Memory B cell (primary cell): ENCODE data around the gene PKD1.

ENCODE experiments used
- ATAC-seq: fragments of 150-1000 bp; cut with Tn5 transposase; 2 replicates; pipeline ENCODE4 v1.10.0; 2021; ENCODE audit warnings: low read depth, mild to moderate bottlenecking, moderate library complexity
- DNase-seq, 2 donors: peaks; one replicate each; pipeline ENCODE4 v3.0.0; 2022; ENCODE audit warnings: low spot score in 2 of 2
- H3K27ac Mint-ChIP-seq: one replicate; pipeline ENCODE4 v1.8.0; 2022; ENCODE audit warnings: mild to moderate bottlenecking, moderate library complexity, mixed read lengths
- H3K27me3 Mint-ChIP-seq: one replicate; pipeline ENCODE4 v1.8.0; 2022; ENCODE audit warnings: mixed read lengths
- H3K36me3 Mint-ChIP-seq: one replicate; pipeline ENCODE4 v1.8.0; 2022; ENCODE audit warnings: mild to moderate bottlenecking, mixed read lengths
- H3K4me1 Mint-ChIP-seq: one replicate; pipeline ENCODE4 v1.8.0; 2022; ENCODE audit warnings: mixed read lengths
- H3K4me3 Mint-ChIP-seq: one replicate; pipeline ENCODE4 v1.8.0; 2022; ENCODE audit warnings: mild to moderate bottlenecking, moderate library complexity, mixed read lengths
- H3K9me3 Mint-ChIP-seq: one replicate; pipeline ENCODE4 v1.8.0; 2022; ENCODE audit warnings: mixed read lengths

PKD1 gene

DNA sequence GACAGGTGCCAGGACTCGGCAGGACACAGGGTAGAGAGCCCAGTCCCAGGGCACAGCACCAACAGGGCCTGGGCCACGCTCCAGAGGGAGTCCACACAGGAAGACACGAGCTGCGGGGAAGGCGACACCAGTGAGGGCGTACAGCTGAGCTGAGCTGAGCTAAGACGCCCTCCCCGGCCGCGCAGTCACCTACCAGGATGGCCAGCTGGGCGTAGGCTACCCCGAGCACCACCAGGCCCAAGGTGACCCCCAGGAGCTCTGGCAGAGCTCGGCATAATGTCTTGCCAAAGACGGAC is 45.3 kb downstream of the PKD1 start:
- ATAC-seq (no peak), DNase-seq (no peak)
- no peaks in the 10 kb centered on the region for H3K27me3 Mint-ChIP-seq
- no peak overlapping the region for H3K27ac Mint-ChIP-seq
- no peaks in the 10 kb centered on the region for H3K9me3 Mint-ChIP-seq
- H3K4me1 Mint-ChIP-seq = peaks cover 4% of the 10 kb centered on the region
- no peak overlapping the region for H3K4me3 Mint-ChIP-seq
- peaks cover 1% of the 10 kb centered on the region for H3K36me3 Mint-ChIP-seq

DNA sequence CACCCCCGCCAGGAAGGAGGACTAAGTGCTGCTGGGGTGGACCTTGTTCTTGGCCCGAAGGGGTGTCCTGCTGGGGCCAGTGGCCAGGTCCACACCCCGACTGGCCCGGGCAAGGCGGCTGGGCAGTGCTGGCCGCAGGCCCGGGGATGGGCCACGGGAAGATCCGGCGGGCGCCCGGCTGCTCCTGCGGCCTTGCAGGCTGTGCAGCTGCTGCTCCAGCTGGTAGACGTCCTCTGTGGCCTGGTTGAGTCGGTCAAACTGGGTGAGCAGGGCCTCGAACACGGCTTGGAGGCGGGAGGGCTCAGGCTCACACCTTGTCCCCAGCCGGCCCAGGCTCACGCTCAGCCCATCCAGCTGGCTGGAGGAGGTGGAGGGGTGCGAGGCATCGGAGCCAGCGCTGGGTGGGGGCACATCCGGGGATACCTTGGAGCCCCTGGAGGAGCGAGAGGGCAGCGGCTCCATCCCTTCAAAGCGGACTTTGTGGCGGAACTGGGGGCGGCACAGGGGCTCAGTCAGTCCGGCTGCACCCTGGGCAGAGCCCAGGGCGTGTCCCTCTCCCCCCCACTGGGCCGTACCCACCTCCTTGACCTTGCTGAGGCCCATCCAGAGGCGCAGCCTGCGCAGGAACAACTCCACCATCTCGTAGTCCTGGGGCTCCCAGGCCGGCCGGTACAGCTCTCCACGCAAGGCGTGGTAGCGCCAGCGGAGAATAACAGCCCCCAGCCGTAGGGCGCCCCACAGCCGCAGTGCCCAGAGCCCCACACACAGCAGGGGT is 45.8 kb downstream of the PKD1 start:
- H3K36me3 Mint-ChIP-seq = peaks cover 3% of the 10 kb centered on the region
- H3K27ac Mint-ChIP-seq = no peak overlapping the region
- peaks cover 6% of the 10 kb centered on the region for H3K4me1 Mint-ChIP-seq
- no peaks in the 10 kb centered on the region for H3K27me3 Mint-ChIP-seq
- H3K9me3 Mint-ChIP-seq = no peaks in the 10 kb centered on the region
- no peak for DNase-seq
- no peak for ATAC-seq
- H3K4me3 Mint-ChIP-seq = no peak overlapping the region

DNA sequence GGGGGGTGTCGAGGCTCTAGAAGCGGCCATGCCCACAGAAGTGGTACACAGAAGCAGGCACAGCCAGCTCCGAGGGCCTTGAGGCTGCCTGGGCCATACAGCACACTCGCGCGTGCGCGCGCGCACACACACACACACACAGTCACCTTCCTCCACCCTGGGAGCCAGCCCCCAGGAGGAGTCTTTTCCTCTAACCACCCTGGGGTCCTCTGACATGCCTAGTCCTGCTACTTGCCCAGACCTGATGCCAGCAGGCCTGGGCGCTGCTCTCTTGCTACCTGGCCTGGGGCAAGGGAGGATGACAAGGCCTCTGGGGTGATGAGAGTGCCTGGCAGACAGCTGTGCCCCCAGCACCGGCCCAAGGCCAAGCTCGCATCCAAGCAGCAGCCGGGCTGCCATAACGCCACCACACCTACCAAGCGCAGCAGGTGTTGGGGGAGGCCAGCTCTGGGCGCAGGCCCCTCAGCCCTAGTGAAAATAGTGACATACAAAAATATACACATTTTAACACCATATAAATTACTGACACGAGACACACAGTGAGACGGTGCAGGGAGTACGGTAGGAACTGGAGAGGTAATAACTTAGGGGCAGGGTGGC is 46.8 kb downstream of the PKD1 start:
- no peak for DNase-seq
- no peak for ATAC-seq
- no peak overlapping the region for H3K4me3 Mint-ChIP-seq
- H3K9me3 Mint-ChIP-seq = no peaks in the 10 kb centered on the region
- H3K27me3 Mint-ChIP-seq = no peaks in the 10 kb centered on the region
- H3K4me1 Mint-ChIP-seq = peaks cover 6% of the 10 kb centered on the region
- H3K27ac Mint-ChIP-seq = no peak overlapping the region
- H3K36me3 Mint-ChIP-seq = peaks cover 5% of the 10 kb centered on the region

- Mint-ChIP-seq H3K27me3 (no peaks in the 10 kb centered on the region), H3K9me3 (no peaks in the 10 kb centered on the region), H3K4me3 (no peak overlapping the region), H3K27ac (peak overlapping the region; percentile 84), H3K4me1 (peaks cover 6% of the 10 kb centered on the region), H3K36me3 (peaks cover 5% of the 10 kb centered on the region)
- DNase-seq (no peak), ATAC-seq (no peak)
Observed at GRCh38 chr16:2087748-2088631, 47.7 kb downstream of the PKD1 start.

DNA sequence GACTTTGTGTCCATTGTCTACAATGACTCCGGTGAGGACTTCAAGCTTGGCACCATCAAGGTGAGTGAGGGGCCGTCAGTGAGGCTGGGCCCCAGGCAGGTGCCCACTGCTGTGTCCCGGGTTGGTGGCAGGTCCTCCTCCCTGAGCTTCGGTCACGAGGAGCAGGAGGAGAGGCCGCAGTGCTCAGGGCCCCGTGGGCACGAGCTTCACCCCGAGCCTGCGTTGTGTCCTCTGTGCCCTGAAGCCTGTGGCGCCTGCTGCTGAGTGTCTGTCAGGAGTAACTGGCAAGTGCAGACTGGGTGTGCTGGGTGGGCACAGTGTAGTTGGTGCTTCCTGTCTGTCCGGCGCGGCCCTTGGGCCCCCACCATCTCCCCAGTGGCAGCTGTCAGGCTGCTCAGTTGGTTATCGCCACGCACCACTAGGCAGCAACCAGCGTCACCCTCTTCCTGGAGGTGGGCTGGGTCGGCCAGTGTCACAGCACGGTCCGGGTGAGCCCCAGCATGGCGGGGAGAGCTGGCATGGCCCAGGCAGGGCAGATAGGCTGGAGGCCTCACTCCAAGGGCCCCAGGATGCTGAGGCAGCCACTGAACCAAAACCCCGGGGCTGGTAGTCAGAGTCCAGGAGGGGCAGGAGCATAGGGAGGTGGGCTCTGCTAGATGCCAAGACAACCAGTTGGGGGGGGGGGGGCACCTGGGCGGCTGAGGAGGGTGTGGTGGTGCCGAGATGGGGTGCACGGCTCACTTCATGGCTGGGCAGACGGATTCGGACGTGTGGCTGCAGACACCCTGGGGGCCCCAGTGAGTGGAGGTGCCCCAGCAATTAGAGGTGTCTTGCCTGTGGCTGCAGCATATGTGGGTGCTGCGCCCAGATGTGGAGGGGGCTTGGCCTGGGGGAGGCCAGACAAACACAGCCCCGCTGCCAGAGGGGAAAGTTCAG is 48.6 kb downstream of the PKD1 start:
- H3K36me3 Mint-ChIP-seq = peaks cover 7% of the 10 kb centered on the region
- H3K4me3 Mint-ChIP-seq = peak overlapping the region; percentile 1
- no peaks in the 10 kb centered on the region for H3K27me3 Mint-ChIP-seq
- ATAC-seq (peak; percentile 60), DNase-seq (peak; percentile 21 to 45)
- peaks cover 6% of the 10 kb centered on the region for H3K4me1 Mint-ChIP-seq
- H3K9me3 Mint-ChIP-seq = no peaks in the 10 kb centered on the region
- peak overlapping the region; percentile 84 for H3K27ac Mint-ChIP-seq

GRCh38 chr16:2086106-2086742 is 49.5 kb downstream of the PKD1 start:
- no peaks in the 10 kb centered on the region for H3K27me3 Mint-ChIP-seq
- DNase-seq (no peak), ATAC-seq (no peak)
- no peak overlapping the region for H3K4me3 Mint-ChIP-seq
- no peaks in the 10 kb centered on the region for H3K9me3 Mint-ChIP-seq
- peaks cover 6% of the 10 kb centered on the region for H3K4me1 Mint-ChIP-seq
- H3K36me3 Mint-ChIP-seq = peaks cover 7% of the 10 kb centered on the region
- H3K27ac Mint-ChIP-seq = peak overlapping the region; percentile 31

GRCh38 chr16:2085669-2086068 is 50.0 kb downstream of the PKD1 start:
- H3K9me3 Mint-ChIP-seq = no peaks in the 10 kb centered on the region
- peaks cover 6% of the 10 kb centered on the region for H3K4me1 Mint-ChIP-seq
- no peak overlapping the region for H3K4me3 Mint-ChIP-seq
- DNase-seq (no peak), ATAC-seq (no peak)
- H3K27me3 Mint-ChIP-seq = no peaks in the 10 kb centered on the region
- H3K36me3 Mint-ChIP-seq = peaks cover 7% of the 10 kb centered on the region
- H3K27ac Mint-ChIP-seq = peak overlapping the region; percentile 31

DNA sequence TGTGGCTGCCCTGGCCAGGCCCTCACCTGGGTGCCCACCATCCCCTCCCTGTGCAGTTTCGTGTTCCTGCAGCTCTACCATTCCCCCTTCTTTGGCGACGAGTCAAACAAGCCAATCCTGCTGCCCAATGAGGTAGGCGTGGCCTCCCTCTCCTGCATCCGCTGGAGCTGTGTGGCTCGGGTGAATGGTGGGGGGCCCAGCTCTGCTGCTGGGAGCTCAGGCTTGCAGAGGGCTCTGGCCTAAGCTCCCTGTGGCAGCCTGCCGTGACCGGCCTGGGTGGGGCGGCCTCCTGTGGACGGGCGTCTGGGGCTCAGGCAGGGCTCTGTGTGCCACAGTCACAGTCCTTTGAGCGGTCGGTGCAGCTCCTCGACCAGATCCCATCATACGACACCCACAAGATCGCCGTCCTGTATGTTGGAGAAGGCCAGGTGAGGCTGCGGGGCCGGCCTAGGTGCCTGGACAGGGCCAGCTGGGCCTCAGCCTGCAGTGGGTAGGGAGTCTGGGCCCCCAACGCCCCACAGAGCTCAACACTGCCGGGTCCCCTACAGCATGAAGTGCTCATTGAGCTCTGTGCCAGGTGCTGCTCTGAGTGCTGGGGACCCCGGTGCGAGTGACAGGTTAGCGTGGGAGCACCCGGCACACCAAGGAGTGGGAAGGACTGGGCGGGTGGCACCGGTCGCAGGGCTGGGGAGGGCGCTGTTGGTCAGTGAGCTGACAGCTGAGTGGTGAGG is 50.6 kb downstream of the PKD1 start:
- no peak overlapping the region for H3K4me3 Mint-ChIP-seq
- DNase-seq = no peak
- no peaks in the 10 kb centered on the region for H3K27me3 Mint-ChIP-seq
- peak overlapping the region; percentile 47 for H3K27ac Mint-ChIP-seq
- no peaks in the 10 kb centered on the region for H3K9me3 Mint-ChIP-seq
- no peak for ATAC-seq
- peaks cover 7% of the 10 kb centered on the region for H3K36me3 Mint-ChIP-seq
- H3K4me1 Mint-ChIP-seq = peaks cover 6% of the 10 kb centered on the region

DNA sequence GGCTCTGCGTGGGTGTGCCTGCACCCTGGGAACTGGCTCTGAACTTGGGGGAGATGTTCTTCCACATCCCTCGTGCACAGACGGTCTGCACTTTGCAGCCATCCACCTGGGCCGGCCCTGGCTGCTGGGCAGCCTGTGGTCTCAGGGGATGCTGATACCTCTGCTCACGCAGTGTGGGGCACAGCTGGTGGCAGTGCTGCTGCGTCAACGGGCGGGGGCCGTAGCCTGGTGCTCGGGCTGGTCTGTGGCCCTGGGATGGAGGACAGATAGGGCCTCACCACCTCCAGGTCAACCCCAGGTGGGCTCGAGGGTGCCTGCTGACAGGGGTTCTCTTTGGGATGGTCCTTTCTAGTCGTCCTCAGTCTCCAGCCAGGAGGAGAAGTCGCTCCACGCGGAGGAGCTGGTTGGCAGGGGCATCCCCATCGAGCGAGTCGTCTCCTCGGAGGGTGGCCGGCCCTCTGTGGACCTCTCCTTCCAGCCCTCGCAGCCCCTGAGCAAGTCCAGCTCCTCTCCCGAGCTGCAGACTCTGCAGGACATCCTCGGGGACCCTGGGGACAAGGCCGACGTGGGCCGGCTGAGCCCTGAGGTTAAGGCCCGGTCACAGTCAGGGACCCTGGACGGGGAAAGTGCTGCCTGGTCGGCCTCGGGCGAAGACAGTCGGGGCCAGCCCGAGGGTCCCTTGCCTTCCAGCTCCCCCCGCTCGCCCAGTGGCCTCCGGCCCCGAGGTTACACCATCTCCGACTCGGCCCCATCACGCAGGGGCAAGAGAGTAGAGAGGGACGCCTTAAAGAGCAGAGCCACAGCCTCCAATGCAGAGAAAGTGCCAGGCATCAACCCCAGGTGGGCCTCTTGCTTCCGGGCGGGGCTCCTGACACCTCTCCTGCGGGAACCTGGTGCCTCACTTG is 51.6 kb downstream of the PKD1 start:
- H3K36me3 Mint-ChIP-seq = peaks cover 6% of the 10 kb centered on the region
- peaks cover 6% of the 10 kb centered on the region for H3K4me1 Mint-ChIP-seq
- H3K27ac Mint-ChIP-seq = no peak overlapping the region
- no peak overlapping the region for H3K4me3 Mint-ChIP-seq
- no peaks in the 10 kb centered on the region for H3K27me3 Mint-ChIP-seq
- DNase-seq = no peak
- ATAC-seq = no peak
- no peaks in the 10 kb centered on the region for H3K9me3 Mint-ChIP-seq

- DNase-seq (no peak), ATAC-seq (no peak)
- Mint-ChIP-seq H3K4me3 (no peak overlapping the region), H3K4me1 (peaks cover 6% of the 10 kb centered on the region), H3K27me3 (no peaks in the 10 kb centered on the region), H3K9me3 (no peaks in the 10 kb centered on the region), H3K36me3 (peaks cover 6% of the 10 kb centered on the region), H3K27ac (no peak overlapping the region)
Observed at GRCh38 chr16:2083409-2083808, 52.3 kb downstream of the PKD1 start.

DNA sequence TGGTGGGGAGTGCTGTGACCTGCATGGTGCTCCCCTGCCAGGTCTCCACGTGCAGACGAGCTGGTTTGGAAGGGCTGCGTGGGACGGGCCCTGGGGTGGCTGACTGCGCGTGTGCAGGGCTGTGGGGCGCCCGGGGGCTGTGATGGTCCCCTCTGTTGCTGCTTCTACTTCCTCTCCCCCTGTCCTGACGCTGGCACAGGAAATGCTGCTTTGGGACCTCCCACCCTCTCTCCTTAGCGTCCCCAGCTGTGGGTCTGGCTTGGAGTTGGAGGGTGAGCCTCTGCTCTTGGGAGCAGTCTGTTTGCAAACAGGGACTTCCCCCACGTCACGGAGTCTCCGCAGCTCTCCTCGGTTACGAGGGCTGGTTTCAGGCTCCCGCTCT is 52.7 kb downstream of the PKD1 start:
- Mint-ChIP-seq H3K36me3 (peaks cover 6% of the 10 kb centered on the region), H3K27me3 (no peaks in the 10 kb centered on the region), H3K4me1 (peaks cover 6% of the 10 kb centered on the region), H3K27ac (no peak overlapping the region), H3K4me3 (no peak overlapping the region), H3K9me3 (no peaks in the 10 kb centered on the region)
- no peak for ATAC-seq
- no peak for DNase-seq
